ENCODE measurements around the gene ROBO4.

DNA sequence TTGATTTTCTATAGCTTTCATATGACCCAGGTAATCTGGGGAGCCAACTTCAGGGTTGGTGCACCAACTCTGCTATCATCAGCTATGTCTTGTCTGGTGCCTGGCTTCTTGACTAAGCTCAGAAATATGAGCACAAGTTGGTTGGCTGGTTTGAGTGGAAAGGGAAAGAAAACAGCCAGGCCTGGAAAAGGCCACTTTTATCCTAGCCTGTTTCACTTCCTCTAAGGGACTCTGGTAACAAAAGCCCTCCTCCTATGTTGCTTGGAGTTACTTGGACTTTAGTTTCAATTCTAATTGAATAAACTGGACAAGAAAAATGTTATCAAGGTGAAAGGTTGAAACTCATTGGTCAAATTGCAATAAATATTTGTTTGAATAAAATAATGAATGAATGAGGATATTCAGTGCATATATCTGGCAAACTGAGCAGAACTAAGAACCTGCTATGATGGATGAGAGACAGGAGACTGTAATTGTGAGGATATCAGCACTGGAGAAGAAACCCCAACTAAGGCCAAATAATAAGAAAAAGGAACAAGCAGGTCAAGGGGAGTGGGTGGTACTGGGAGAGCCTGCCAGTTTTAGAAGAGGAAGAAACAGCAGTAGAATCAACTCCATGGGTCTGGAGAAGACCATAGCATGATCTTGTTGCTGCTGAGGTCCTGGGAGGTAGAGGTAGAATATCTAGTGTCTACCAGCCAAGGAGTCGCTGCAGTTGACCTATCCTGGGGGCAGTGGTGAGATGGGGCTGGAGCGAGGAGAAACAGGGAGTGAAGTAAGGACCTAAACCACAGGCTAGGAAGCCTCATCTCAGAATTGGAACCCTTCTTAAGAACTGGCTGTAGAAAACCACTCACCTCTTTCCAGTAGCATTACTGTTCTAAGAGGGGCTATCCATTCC is 8.2 kb downstream of the ROBO4 start:
- TF ChIP-seq CTCF (IDR thresholded peaks at IDR 0.05) (no peak), POLR2A (IDR thresholded peaks at IDR 0.05) (no peak)

All from right lobe of liver (tissue), 4 donors.